Gastroesophageal sphincter (tissue), 4 donors: ENCODE results near the gene CHMP6. TPM values are rescaled to one million over a fixed set of nuclear protein-coding genes. Genes with fewer than 3 reads are reported as not detected.

Experiments used
- ATAC-seq: fragments of 150-250 bp; one replicate; pipeline ENCODE4 v1.9.1; 2016; ENCODE audit warnings: mild to moderate bottlenecking, moderate library complexity
- H3K27ac ChIP-seq, 4 donors: fragments of 200-600 bp; sonication (generic) in 3 of 4; 1 replicate in 3 of 4; 2 replicates in 1 of 4; pipeline ENCODE4 v1.5.1; 2016 to 2019
- H3K27me3 ChIP-seq: fragments of 200-600 bp; sonication (generic); one replicate; pipeline ENCODE4 v1.5.1; 2019
- H3K36me3 ChIP-seq, 2 donors: fragments of 200-600 bp; sonication (generic); one replicate each; pipeline ENCODE4 v1.5.1; 2019; ENCODE audit warnings: control low read depth in 1 of 2
- H3K4me1 ChIP-seq, 3 donors: fragments of 200-600 bp; sonication (generic); 1 replicate in 2 of 3; 2 replicates in 1 of 3; pipeline ENCODE4 v1.5.1; 2016 to 2019; ENCODE audit warnings: control low read depth in 2 of 3
- H3K4me3 ChIP-seq, 2 donors: fragments of 200-600 bp; sonication (generic); one replicate each; pipeline ENCODE4 v1.5.1; 2019; ENCODE audit warnings: mild to moderate bottlenecking in 1 of 2, moderate library complexity in 1 of 2
- H3K9me3 ChIP-seq, 3 donors: fragments of 200-600 bp; sonication (generic); one replicate each; pipeline ENCODE4 v1.5.1; 2017 to 2019; ENCODE audit warnings: control low read depth in 2 of 3
- CTCF ChIP-seq, 4 experiments: fragments of 200-600 bp in 2 of 4; fragments of 450-650 bp in 2 of 4; sonication (generic) in 1 of 4; IDR thresholded peaks; one replicate each; pipeline ENCODE4 v1.5.1; 2017 to 2019; ENCODE audit warnings: antibody characterized with exemption in 4 of 4, mild to moderate bottlenecking in 2 of 4, moderate library complexity in 2 of 4
- EP300 ChIP-seq: sonication (generic); formaldehyde crosslinking; IDR thresholded peaks from one replicate; pipeline ENCODE4 v1.6.1; 2017; ENCODE audit warnings: antibody characterized with exemption, mild to moderate bottlenecking
- POLR2A ChIP-seq, 2 donors: fragments of 450-650 bp; IDR thresholded peaks; one replicate each; pipeline ENCODE4 v1.6.1; 2017; ENCODE audit warnings: antibody characterized with exemption in 2 of 2, mild to moderate bottlenecking in 2 of 2, moderate library complexity in 1 of 2
- POLR2AphosphoS5 ChIP-seq: sonication (generic); formaldehyde crosslinking; IDR thresholded peaks from one replicate; pipeline ENCODE4 v1.6.1; 2017; ENCODE audit warnings: antibody characterized with exemption
- WGBS, 2 donors: methylation state at CpG; one replicate each; pipeline ENCODE4 v1.1.5; 2018; ENCODE audit warnings: low coverage in 1 of 2; 5-methylcytosine and 5-hydroxymethylcytosine counted together
- total RNA-seq, 4 donors: library from RNA; depleted of rRNA; stranded (reverse); fragments of >200 nt; gene quantifications; one replicate each; pipeline ENCODE4 v1.1.0, GENCODE V29; 2016

CHMP6 gene
- total RNA-seq, 4 donors from 2014 or later, result 17.6 to 26.0 (median 19.0) TPM

- 11% methylated on average over 11 of the region's 28 CpGs; no CpG with 5 or more reads in 1 of the 2 donors for WGBS, 2 donors
- peak; percentile 73 for ATAC-seq
- TF ChIP-seq POLR2A (IDR thresholded peaks at IDR 0.05) (no peak), POLR2AphosphoS5 (peak; percentile 49), EP300 (no peak), CTCF (IDR thresholded peaks at IDR 0.05) (peak in 1 of 4 experiments; percentile 0)
- H3K4me1 ChIP-seq, result peaks cover 0 to 93% (median 53%) of the 10 kb centered on the region in 3 donors
- H3K36me3 ChIP-seq, result no peaks in the 10 kb centered on the region
- H3K4me3 ChIP-seq, result peak overlapping the region in 1 of 2 donors; percentile 17
- no peaks in the 10 kb centered on the region for H3K27me3 ChIP-seq
- peak overlapping the region; percentile 16 to 83 (median 80) for H3K27ac ChIP-seq
- no peaks in the 10 kb centered on the region for H3K9me3 ChIP-seq
Measured at GRCh38 chr17:81044764-81045589, 53.3 kb downstream of the CHMP6 start.

DNA sequence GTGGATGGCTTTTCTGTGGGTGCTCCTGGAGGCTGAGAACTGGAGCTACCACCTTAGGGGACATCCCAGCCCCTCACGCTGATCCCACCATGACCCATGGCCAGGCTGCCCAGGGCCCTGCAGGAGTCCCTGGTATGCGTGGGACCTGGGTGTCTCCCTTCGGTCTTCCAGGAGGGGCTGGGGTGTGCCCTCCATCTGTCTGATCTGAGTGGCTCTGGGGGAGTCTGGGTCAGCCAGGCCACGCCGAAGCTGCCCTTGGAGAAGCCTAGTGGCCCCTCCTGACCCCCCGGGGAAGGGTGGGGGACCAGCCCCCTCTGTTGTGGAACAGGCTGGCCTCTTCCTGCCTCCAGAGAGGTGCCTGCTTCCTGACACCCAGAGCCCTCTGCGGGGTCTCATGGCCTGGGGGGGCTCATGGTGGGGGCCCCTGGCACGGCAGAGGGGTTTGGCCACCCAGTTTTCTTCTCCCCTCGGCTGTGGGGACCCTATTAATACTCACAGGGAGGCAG is 54.0 kb downstream of the CHMP6 start:
- no peaks in the 10 kb centered on the region for H3K9me3 ChIP-seq
- peaks cover 0 to 93% (median 46%) of the 10 kb centered on the region in 3 donors for H3K4me1 ChIP-seq
- ATAC-seq, result no peak
- no peak for TF ChIP-seq POLR2AphosphoS5
- no peak for TF ChIP-seq EP300
- TF ChIP-seq POLR2A (IDR thresholded peaks at IDR 0.05), result no peak
- TF ChIP-seq CTCF (IDR thresholded peaks at IDR 0.05), result no peak
- no peaks in the 10 kb centered on the region for H3K27me3 ChIP-seq
- WGBS, 2 donors, result 80% methylated on average over 1 of the region's 9 CpGs; no CpG with 5 or more reads in 1 of the 2 donors
- H3K4me3 ChIP-seq, result no peak overlapping the region
- peak overlapping the region in 3 of 4 donors; percentile 79 to 83 (median 81) for H3K27ac ChIP-seq
- H3K36me3 ChIP-seq, result no peaks in the 10 kb centered on the region

DNA sequence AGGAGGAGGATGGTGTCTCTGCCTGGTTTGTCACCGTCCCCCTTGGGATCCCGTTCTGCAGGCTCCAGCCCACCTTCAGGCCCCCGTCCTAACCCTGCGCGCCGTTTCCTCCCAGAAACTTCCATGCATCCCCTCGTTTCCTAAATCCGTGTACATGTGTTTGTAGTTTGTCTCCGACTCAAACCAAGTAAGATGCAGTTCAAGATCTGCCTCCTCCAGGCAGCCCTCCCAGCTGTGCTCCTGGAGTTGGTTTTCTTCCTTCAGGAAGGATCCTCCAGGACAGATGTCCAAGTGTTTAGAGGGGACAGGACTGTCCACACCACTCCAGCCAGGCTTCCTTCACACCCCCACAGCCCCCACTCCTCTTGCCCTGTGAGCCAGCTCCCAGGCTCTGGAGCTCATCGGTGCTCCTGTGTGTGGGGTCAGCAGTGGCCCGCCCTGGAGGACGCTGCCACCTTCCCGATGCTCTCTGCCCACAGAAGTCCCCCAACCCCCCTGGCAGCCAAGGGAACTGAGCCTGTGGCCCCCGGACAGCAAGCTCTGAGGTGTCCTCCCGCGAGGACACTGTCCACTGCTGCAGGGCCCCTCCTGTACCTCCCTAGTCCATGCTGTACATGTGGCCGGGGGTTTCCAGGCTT is 54.6 kb downstream of the CHMP6 start:
- no peak for ATAC-seq
- peak overlapping the region in 3 of 4 donors; percentile 79 to 83 (median 81) for H3K27ac ChIP-seq
- TF ChIP-seq CTCF (IDR thresholded peaks at IDR 0.05), result no peak
- no peak for TF ChIP-seq POLR2AphosphoS5
- no peak for TF ChIP-seq POLR2A (IDR thresholded peaks at IDR 0.05)
- no peak for TF ChIP-seq EP300
- no peaks in the 10 kb centered on the region for H3K27me3 ChIP-seq
- no peaks in the 10 kb centered on the region for H3K9me3 ChIP-seq
- WGBS, 2 donors, result 80 to 83% methylated on average over 1 to 10 of the region's 17 CpGs
- H3K4me3 ChIP-seq, result no peak overlapping the region
- no peaks in the 10 kb centered on the region for H3K36me3 ChIP-seq
- H3K4me1 ChIP-seq, result peaks cover 0 to 93% (median 42%) of the 10 kb centered on the region in 3 donors

DNA sequence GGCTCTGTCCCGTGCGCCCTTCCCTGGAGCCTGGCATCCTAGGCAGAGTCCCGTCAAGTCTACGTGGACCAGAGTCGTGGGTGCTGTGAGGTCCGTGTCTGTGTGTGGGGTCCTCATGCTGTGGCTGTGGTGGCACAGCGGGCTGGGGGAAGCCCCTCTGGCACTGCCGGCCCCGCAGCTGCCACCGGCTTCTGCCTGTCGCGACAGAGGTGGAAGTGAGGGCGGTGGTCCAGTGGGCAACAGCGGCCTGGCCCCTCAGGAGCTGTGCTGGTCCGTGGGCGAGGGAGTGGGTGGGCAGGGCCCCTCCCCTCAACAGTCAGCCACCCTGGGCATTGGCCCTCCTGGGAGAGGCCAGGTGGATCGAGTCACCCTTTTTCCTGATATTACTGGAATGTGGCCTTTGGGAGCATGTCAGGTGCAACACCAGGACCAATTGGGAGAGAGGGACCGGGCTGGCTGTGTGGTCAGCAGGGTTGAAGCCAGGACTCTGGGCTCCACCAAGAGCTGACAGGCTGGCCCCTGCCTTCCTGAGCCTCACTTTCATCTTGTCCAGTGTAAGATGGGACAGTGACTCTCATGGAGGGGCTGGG is 55.2 kb downstream of the CHMP6 start:
- no peak overlapping the region for H3K4me3 ChIP-seq
- no peaks in the 10 kb centered on the region for H3K36me3 ChIP-seq
- ATAC-seq, result no peak
- peak overlapping the region in 3 of 4 donors; percentile 48 to 81 (median 79) for H3K27ac ChIP-seq
- no peak for TF ChIP-seq EP300
- TF ChIP-seq POLR2A (IDR thresholded peaks at IDR 0.05), result no peak
- no peak for TF ChIP-seq POLR2AphosphoS5
- TF ChIP-seq CTCF (IDR thresholded peaks at IDR 0.05), result no peak
- H3K27me3 ChIP-seq, result no peaks in the 10 kb centered on the region
- H3K4me1 ChIP-seq, result peaks cover 0 to 98% (median 42%) of the 10 kb centered on the region in 3 donors
- 85% methylated on average over 12 of the region's 18 CpGs; no CpG with 5 or more reads in 1 of the 2 donors for WGBS, 2 donors
- no peaks in the 10 kb centered on the region for H3K9me3 ChIP-seq
